ENCODE results near the gene APOL3. TPM values are rescaled to one million over a fixed set of nuclear protein-coding genes. Genes with fewer than 3 reads are reported as not detected.
"Not testable (repeated sequence)": the region's sequence is repeated elsewhere in the genome, so short reads cannot be mapped to it uniquely, and the experiment has no call there.

The APOL3 gene
- total and polyA plus RNA-seq, 9 donors, result 7.3 to 13.8 (median 10.6) TPM

DNA sequence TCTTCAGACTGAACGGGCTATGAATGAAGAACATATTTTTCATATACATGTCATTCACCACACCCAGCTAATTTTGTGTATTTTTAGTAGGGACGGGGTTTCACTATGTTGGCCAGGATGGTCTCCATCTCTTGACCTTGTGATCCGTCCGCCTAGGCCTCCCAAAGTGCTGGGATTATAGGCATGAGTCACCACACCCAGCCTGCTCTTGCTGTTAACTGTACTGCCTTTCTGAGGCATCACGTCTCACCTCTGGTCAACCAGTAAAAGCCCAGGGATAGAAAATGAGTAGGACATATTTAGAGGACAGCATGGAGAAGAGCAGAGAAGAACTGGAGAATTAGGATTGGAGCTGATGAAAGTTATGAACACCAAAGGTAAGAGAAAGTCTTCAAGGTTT lies 55.6 kb downstream of the APOL3 start:
- no peak overlapping the region for H3K4me3 ChIP-seq (ENCODE audit: low read length)
- H3K27me3 ChIP-seq (ENCODE audit: control insufficient read depth, insufficient read depth, low read length), result no peaks in the 10 kb centered on the region
- DNase-seq, result no peak
- H3K9me3 ChIP-seq (replicated peaks; ENCODE audit: control insufficient read depth, low read depth, low read length), result no peaks in the 10 kb centered on the region
- 100% methylated on average over 1 of the region's 5 CpGs for WGBS (ENCODE audit: insufficient coverage)
- no peak overlapping the region for H3K27ac ChIP-seq (ENCODE audit: low read length)
- no peaks in the 10 kb centered on the region for H3K36me3 ChIP-seq (ENCODE audit: control insufficient read depth, insufficient read depth, low read length)
- H3K4me1 ChIP-seq (ENCODE audit: control insufficient read depth, insufficient read depth, low read length), result no peaks in the 10 kb centered on the region

- Histone ChIP-seq H3K9me3 (replicated peaks; ENCODE audit: control insufficient read depth, low read depth, low read length) (no peaks in the 10 kb centered on the region), H3K27me3 (ENCODE audit: control insufficient read depth, insufficient read depth, low read length) (no peaks in the 10 kb centered on the region), H3K27ac (ENCODE audit: low read length) (no peak overlapping the region), H3K36me3 (ENCODE audit: control insufficient read depth, insufficient read depth, low read length) (no peaks in the 10 kb centered on the region), H3K4me1 (ENCODE audit: control insufficient read depth, insufficient read depth, low read length) (no peaks in the 10 kb centered on the region), H3K4me3 (ENCODE audit: low read length) (no peak overlapping the region)
- 73% methylated on average over 4 of the region's 9 CpGs for WGBS (ENCODE audit: insufficient coverage)
- no peak for DNase-seq
These were observed 56.1 kb downstream of the APOL3 start for GRCh38 chr22:36104435-36104834.

GRCh38 chr22:36103891-36104290 lies 56.7 kb downstream of the APOL3 start:
- Histone ChIP-seq H3K27ac (ENCODE audit: low read length) (no peak overlapping the region), H3K9me3 (replicated peaks; ENCODE audit: control insufficient read depth, low read depth, low read length) (no peaks in the 10 kb centered on the region), H3K27me3 (ENCODE audit: control insufficient read depth, insufficient read depth, low read length) (no peaks in the 10 kb centered on the region), H3K4me3 (ENCODE audit: low read length) (no peak overlapping the region), H3K4me1 (ENCODE audit: control insufficient read depth, insufficient read depth, low read length) (no peaks in the 10 kb centered on the region), H3K36me3 (ENCODE audit: control insufficient read depth, insufficient read depth, low read length) (no peaks in the 10 kb centered on the region)
- no peak for DNase-seq
- 81% methylated on average over 13 of the region's 16 CpGs for WGBS (ENCODE audit: insufficient coverage)

GRCh38 chr22:36102995-36103394 lies 57.6 kb downstream of the APOL3 start:
- Histone ChIP-seq H3K9me3 (replicated peaks; ENCODE audit: control insufficient read depth, low read depth, low read length) (no peaks in the 10 kb centered on the region), H3K27me3 (ENCODE audit: control insufficient read depth, insufficient read depth, low read length) (no peaks in the 10 kb centered on the region), H3K36me3 (ENCODE audit: control insufficient read depth, insufficient read depth, low read length) (no peaks in the 10 kb centered on the region), H3K4me3 (ENCODE audit: low read length) (no peak overlapping the region), H3K27ac (ENCODE audit: low read length) (no peak overlapping the region), H3K4me1 (ENCODE audit: control insufficient read depth, insufficient read depth, low read length) (no peaks in the 10 kb centered on the region)
- 80% methylated on average over 1 of the region's 2 CpGs for WGBS (ENCODE audit: insufficient coverage)
- DNase-seq, result no peak

- H3K27me3 ChIP-seq (ENCODE audit: control insufficient read depth, insufficient read depth, low read length), result no peaks in the 10 kb centered on the region
- H3K27ac ChIP-seq (ENCODE audit: low read length), result no peak overlapping the region
- H3K36me3 ChIP-seq (ENCODE audit: control insufficient read depth, insufficient read depth, low read length), result no peaks in the 10 kb centered on the region
- DNase-seq, result peak; percentile 36
- no CpG with 5 or more reads among the region's 4 CpGs for WGBS (ENCODE audit: insufficient coverage)
- H3K4me1 ChIP-seq (ENCODE audit: control insufficient read depth, insufficient read depth, low read length), result no peaks in the 10 kb centered on the region
- H3K9me3 ChIP-seq (replicated peaks; ENCODE audit: control insufficient read depth, low read depth, low read length), result no peaks in the 10 kb centered on the region
- H3K4me3 ChIP-seq (ENCODE audit: low read length), result no peak overlapping the region
These were observed 58.8 kb downstream of the APOL3 start for GRCh38 chr22:36101756-36102155.

GRCh38 chr22:36100908-36101307 lies 59.6 kb downstream of the APOL3 start:
- WGBS (ENCODE audit: insufficient coverage), result no CpG with 5 or more reads among the region's 4 CpGs
- DNase-seq; H3K36me3 ChIP-seq (ENCODE audit: control insufficient read depth, insufficient read depth, low read length); H3K27me3 ChIP-seq (ENCODE audit: control insufficient read depth, insufficient read depth, low read length); H3K4me3 ChIP-seq (ENCODE audit: low read length); H3K27ac ChIP-seq (ENCODE audit: low read length); H3K4me1 ChIP-seq (ENCODE audit: control insufficient read depth, insufficient read depth, low read length); H3K9me3 ChIP-seq (replicated peaks; ENCODE audit: control insufficient read depth, low read depth, low read length): not testable (repeated sequence)

DNA sequence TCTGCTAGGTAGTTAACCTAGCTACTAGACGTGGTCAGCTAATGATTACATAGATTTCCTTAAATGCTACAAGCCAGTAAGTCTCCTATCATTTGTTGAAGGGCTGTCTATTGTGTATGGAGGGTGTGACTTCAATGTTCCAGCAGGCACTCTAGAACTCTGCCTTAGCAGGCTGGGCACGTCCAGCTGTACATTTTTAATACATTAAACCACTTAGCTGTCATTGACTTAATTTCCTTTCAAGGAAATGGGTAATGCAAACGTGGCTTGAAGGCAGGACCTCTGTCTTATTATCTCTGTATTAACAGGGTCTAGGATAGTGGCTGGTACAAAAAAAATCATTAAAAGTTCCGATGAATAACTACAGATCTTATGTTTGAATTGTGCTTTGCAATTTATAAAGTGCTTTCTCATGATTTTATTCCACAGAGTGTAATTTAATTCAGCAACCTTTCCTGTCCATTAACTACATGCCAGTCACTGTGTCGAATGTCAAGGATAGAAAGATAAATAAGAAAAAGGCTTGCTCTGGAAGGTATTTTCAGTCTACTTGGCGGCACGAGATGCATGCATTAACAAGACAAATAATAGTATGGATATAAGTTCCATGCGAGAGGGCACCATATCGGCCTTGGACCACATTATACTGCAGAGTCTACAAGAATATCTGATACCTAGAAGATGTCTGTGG lies 60.3 kb downstream of the APOL3 start:
- Histone ChIP-seq H3K9me3 (replicated peaks; ENCODE audit: control insufficient read depth, low read depth, low read length) (no peaks in the 10 kb centered on the region), H3K36me3 (ENCODE audit: control insufficient read depth, insufficient read depth, low read length) (no peaks in the 10 kb centered on the region), H3K27ac (ENCODE audit: low read length) (no peak overlapping the region), H3K4me3 (ENCODE audit: low read length) (no peak overlapping the region), H3K27me3 (ENCODE audit: control insufficient read depth, insufficient read depth, low read length) (no peaks in the 10 kb centered on the region), H3K4me1 (ENCODE audit: control insufficient read depth, insufficient read depth, low read length) (no peaks in the 10 kb centered on the region)
- no peak for DNase-seq
- no CpG with 5 or more reads among the region's 9 CpGs for WGBS (ENCODE audit: insufficient coverage)

DNA sequence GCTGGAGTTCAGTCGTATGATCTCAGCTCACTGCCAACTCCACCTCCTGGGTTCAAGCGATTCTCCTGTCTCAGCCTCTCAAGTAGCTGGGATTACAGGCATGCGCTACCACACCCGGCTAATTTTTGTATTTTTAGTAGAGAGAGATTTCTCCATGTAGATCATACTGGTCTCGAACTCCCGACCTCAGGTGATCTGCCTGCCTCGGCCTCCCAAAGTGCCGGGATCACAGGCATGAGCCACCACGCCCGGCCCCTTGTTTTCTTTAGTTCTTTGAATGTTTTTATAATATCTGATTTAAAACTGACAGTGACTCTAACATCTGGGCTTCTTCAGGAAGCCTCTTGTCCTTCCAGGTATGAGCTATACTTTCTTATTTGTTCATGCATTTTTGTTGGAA lies 61.0 kb downstream of the APOL3 start:
- not testable (repeated sequence) for H3K27me3 ChIP-seq (ENCODE audit: control insufficient read depth, insufficient read depth, low read length); H3K9me3 ChIP-seq (replicated peaks; ENCODE audit: control insufficient read depth, low read depth, low read length); H3K27ac ChIP-seq (ENCODE audit: low read length); H3K4me1 ChIP-seq (ENCODE audit: control insufficient read depth, insufficient read depth, low read length); DNase-seq; H3K4me3 ChIP-seq (ENCODE audit: low read length); H3K36me3 ChIP-seq (ENCODE audit: control insufficient read depth, insufficient read depth, low read length)
- WGBS (ENCODE audit: insufficient coverage), result no CpG with 5 or more reads among the region's 10 CpGs

GRCh38 chr22:36097880-36098279 lies 62.7 kb downstream of the APOL3 start:
- 85% methylated on average over 5 of the region's 8 CpGs for WGBS (ENCODE audit: insufficient coverage)
- Histone ChIP-seq H3K9me3 (replicated peaks; ENCODE audit: control insufficient read depth, low read depth, low read length) (no peaks in the 10 kb centered on the region), H3K27ac (ENCODE audit: low read length) (no peak overlapping the region), H3K4me1 (ENCODE audit: control insufficient read depth, insufficient read depth, low read length) (no peaks in the 10 kb centered on the region), H3K27me3 (ENCODE audit: control insufficient read depth, insufficient read depth, low read length) (no peaks in the 10 kb centered on the region), H3K4me3 (ENCODE audit: low read length) (no peak overlapping the region), H3K36me3 (ENCODE audit: control insufficient read depth, insufficient read depth, low read length) (no peaks in the 10 kb centered on the region)
- no peak for DNase-seq

DNA sequence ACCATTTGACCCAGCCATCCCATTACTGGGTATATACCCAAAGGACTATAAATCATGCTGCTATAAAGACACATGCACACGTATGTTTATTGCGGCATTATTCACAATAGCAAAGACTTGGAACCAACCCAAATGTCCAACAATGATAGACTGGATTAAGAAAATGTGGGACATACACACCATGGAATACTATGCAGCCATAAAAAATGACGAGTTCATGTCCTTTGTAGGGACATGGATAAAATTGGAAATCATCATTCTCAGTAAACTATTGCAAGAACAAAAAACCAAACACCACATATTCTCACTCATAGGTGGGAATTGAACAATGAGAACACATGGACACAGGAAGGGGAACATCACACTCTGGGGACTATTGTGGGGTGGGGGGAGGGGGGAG lies 69.8 kb downstream of the APOL3 start:
- not testable (repeated sequence) for H3K36me3 ChIP-seq (ENCODE audit: control insufficient read depth, insufficient read depth, low read length); H3K4me3 ChIP-seq (ENCODE audit: low read length); H3K4me1 ChIP-seq (ENCODE audit: control insufficient read depth, insufficient read depth, low read length); H3K27ac ChIP-seq (ENCODE audit: low read length); H3K27me3 ChIP-seq (ENCODE audit: control insufficient read depth, insufficient read depth, low read length); DNase-seq; H3K9me3 ChIP-seq (replicated peaks; ENCODE audit: control insufficient read depth, low read depth, low read length)
- no CpG with 5 or more reads among the region's 3 CpGs for WGBS (ENCODE audit: insufficient coverage)
